GM13977 (cell line): ENCODE measurements around the gene CMKLR1.

ENCODE experiments used
- DNase-seq: peaks from one replicate; pipeline ENCODE4 v3.0.0; 2012; ENCODE audit warnings: low spot score
- CTCF ChIP-seq: IDR thresholded peaks from 2 replicates; pipeline ENCODE4 v1.5.1; 2012; ENCODE audit warnings: mild to moderate bottlenecking, control low read depth; ENCODE audit not compliant: insufficient read depth; ENCODE audit errors: extremely low read depth, missing control alignments
- in situ Hi-C: fragments of 300-500 bp; cut with MboI; formaldehyde crosslinking; loops from one replicate; pipeline ENCODE4 v1.12.0; 2022; ENCODE audit warnings: low sequenced_read_pairs, low pct_unique_long_range_greater_than_20kb, mixed read lengths, inconsistent platforms; ENCODE audit not compliant: unreplicated experiment

The CMKLR1 gene

GRCh38 chr12:108313241-108313605, 25.9 kb downstream of the CMKLR1 start:
- in situ Hi-C loops: no loop called here

GRCh38 chr12:108312693-108313189, 26.4 kb downstream of the CMKLR1 start:
- in situ Hi-C loops: no loop called here
- DNase-seq: no peak
- TF ChIP-seq CTCF: no peak

More at GRCh38 chr12:108313241-108313605, 25.9 kb downstream of the CMKLR1 start:
- DNase-seq: no peak
- no peak for TF ChIP-seq CTCF

GRCh38 chr12:108312073-108312659, 26.9 kb downstream of the CMKLR1 start:
- in situ Hi-C loops: no loop called here
- no peak for TF ChIP-seq CTCF
- DNase-seq: no peak

GRCh38 chr12:108311605-108312004, 27.5 kb downstream of the CMKLR1 start:
- no peak for TF ChIP-seq CTCF
- no peak for DNase-seq
- in situ Hi-C loops: no loop called here

GRCh38 chr12:108310489-108310888, 28.6 kb downstream of the CMKLR1 start:
- no peak for TF ChIP-seq CTCF
- DNase-seq: no peak
- in situ Hi-C loops: no loop called here

- in situ Hi-C loops: no loop called here
- peak; percentile 31 for DNase-seq
- TF ChIP-seq CTCF: no peak
Observed at GRCh38 chr12:108309674-108310312, 29.3 kb downstream of the CMKLR1 start.
